GM19438 (cell line): ENCODE measurements around the gene ABLIM3.

Source experiments
- ATAC-seq: cut with Tn5 transposase; IDR thresholded peaks from one replicate; pipeline ENCODE4 v1.9.1; 2021; ENCODE audit warnings: low read depth; ENCODE audit not compliant: unreplicated experiment

The ABLIM3 gene

DNA sequence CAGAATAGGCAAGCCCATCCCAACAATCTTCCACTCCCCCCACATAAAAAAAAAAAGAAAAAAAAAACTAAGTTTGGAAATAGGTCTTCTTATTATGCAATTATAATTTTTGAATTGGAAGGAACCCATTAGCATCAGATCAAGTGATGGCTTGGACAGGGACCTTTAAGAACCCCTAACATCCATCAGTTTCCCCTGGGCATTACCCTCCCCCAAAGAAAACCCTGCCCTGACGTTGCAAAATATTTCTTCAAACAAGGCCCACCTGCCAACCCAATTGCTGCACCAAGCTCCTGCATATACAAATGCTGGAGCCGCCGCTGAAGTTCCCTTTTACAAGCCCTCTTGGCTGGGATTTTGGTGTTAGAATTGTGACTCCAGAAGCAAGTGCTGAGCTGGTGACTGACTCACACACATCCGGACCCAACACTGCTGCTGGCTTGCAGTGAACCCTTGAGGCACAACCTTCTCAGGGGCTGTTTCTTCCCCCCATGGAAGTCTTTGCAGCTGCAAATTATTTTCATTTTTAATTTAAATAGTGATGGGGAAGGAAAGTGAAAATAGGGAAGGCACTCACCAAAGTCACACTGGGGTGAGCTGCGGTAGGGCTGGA lies 74.3 kb downstream of the ABLIM3 start:
- ATAC-seq, result no peak

DNA sequence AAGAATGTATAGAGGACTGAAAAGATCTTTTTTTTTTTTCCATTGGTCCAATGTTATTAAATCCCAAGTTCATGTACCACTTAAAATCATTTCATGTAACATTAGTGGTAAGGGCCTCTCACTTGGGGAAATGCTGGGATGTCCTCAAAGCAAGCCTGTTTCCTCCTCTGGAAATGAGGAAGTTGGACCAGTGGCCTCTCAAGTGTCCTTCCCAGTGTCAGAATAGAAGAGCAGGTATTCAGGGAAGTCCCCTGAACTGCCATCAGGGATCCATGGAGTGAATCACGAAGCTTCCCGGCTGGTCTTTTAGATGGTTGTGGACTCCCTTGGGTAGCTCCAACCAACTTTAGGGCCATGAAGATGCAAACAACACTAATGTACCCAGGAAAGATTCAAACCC lies 75.2 kb downstream of the ABLIM3 start:
- no peak for ATAC-seq

DNA sequence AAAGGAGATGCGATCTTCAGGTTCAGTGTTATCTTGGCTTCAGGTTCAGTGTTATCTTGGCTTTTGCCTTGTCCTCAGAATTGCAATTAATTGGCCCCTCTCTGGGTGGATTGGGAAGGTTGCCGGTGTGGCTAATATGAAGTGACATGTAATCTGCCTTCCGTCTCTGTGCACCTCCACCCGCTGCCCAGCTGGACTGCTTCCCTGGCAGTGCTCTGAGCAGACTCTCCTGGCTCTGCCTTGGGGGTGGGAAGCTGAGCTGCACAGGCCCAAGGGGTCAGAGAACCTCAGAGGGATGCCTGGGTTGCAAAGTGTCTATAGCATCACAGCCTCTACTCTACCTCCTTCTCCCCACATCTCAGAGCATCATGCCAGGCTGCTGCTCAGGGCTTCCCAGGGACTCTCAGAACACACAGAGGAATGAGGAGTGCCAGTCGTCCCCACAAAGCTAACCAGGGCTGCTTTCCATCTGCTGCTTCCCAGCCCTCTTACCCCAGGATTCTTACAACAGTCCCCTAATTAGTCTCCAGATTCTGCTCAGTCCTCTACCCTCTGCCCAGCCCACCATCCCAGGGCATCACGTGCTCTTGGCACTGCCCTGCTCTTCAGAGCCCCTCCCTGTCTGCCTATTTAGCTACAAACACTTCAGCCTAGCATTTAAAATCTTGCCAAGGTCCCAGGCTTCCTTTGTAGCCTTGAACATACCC lies 76.0 kb downstream of the ABLIM3 start:
- ATAC-seq, result no peak

DNA sequence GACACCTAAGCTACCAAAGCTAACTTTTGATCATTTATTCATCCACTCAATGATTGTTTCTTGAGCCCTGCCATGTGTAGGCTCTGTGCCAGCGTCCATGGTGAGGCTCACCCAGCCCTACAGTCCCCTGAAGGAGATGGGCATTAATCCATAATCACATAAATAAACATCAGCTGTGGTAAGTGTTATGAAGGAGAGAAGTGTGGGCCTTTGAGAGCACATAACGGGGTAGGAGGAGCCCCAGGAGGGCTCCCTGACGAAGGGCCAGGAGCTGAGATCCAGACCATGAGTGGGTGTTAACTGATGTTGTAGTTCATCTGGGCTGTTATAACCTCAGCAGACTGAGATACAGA lies 76.5 kb downstream of the ABLIM3 start:
- ATAC-seq, result no peak

DNA sequence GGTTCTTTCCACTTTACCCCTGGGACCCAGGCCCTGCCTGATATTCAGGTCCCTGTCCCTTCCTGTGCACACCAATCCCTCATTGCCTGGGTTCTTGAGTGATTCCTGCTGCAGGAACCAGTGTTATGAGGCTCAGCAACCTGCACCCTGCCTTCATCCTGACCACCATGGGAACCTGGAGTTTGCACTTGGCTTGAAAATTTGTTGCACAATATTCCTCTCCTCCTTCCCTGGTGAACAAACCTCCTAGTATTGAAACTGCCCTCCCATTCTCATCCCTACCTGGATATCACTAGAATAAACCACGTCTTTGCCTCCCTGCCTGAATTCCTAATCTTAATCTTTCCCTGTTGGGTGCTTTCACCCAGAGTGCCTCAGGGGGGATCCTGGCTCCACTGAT lies 78.3 kb downstream of the ABLIM3 start:
- ATAC-seq, result no peak

DNA sequence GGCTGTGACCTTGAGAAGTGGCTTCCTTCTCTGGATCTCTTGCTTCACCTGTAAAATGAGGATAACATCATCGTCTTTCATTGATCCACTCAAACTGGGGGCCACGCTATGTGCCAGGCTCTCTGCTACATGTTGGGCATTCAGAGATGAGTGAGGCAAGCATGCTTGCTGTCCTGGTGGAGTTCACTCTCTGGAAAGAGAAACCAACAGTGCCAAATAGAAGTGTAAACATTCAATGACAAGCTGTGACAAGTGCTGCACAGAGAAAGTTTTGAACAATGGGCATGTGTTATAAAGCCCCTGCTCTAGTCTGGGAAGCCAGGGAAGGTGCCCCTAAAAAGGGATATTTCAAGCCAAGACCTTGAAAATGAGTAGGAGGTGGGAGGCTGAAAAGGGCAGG lies 79.5 kb downstream of the ABLIM3 start:
- no peak for ATAC-seq

DNA sequence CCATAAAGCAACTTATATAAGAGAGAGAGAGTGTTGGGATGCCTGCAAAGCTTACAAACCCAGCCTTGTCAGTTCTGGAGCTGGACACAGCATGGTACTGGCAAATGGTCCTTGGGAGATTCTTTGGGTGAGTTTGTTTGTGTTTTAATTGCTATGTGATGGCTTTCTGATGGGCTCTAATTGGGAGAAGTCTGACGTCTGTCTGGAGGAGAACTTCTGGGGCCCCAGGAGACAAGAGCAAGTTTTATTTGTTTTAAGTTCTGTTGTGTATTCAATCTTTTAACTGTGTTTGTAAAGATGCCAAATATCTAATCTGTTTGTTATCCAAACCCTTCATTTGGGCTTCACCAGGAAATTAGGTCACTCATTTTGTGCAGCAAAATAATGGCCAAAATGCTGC lies 80.0 kb downstream of the ABLIM3 start:
- no peak for ATAC-seq

DNA sequence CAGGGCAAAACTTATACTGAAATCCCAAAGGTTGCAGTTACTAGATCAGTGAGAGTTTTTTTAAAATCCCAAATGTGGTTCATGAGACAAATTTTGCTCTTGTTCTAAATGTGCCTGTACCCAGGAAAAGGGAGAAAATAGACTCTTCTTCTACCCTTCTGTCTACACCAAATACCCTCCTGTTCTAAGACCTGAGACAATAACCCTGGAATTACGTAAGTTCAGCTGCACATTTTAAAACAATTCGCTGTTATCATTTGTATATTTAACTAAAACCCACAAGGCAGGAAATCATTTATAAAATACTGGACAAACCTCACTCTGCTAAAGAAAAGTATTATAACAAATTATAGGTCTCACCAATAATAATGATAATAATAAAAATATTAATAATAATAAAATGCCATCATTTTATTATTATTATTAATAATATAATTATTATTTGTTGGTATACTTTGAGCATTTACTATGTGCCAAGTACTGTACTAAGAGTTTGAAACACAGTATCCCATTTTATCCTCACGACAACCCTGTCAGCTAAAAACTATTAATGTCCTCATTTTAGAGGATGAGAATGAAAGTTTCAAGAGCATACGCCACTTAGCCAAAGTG lies 80.5 kb downstream of the ABLIM3 start:
- no peak for ATAC-seq

DNA sequence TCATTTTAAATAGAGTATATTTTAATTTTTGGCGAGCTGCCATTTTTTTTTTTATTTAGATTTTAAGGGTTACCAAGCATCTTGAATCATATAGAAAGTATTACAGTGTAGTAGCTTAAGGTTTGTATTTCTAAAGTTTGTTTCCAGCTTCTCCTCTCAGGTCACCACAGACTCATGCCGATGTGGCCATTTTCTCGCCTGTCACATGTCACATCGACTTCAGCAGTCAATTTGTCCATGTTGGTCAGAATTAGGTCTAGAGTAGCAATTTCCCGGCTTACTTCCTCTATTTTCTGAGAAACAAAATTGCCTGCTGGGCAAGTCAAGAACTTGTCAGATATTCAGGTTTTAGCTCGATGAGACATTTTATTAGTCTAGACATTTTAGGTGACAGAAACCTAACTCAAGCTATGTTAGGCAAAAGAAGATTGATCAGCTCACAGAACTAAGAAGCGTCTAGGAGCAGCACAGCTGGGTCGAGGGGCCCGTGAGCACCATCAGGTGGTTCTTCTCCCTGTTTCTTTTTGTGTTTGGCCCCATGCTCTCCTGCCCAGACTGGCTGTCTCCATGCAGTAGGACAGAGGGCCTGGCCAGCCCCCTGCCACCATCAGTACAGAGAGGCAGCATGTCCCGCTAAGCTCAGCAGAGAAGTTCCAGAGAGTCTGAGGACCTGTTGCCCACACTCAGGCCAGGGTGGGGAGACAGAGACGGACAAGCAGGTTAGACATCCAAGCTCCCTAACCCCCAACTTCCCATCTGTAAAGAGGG lies 82.0 kb downstream of the ABLIM3 start:
- no peak for ATAC-seq

DNA sequence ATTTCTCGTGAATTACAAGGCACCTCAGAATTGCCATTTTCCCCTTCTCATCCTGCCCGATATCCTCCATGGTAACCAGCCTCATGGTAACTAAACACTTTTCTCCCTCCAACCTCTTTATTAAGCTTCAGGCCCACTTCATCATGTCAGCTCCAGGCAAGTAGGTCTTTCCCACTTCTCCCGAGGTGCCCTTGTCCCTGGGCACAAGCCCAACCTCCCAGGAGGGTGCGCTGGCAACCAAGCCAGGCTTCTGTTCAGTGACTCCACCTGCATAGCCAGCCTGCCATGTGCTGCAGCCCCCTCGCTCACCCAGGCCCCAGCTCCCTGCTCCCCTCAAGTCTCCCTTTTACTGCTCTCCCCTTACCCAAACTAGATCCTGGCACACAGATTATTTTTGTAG lies 83.0 kb downstream of the ABLIM3 start:
- no peak for ATAC-seq

DNA sequence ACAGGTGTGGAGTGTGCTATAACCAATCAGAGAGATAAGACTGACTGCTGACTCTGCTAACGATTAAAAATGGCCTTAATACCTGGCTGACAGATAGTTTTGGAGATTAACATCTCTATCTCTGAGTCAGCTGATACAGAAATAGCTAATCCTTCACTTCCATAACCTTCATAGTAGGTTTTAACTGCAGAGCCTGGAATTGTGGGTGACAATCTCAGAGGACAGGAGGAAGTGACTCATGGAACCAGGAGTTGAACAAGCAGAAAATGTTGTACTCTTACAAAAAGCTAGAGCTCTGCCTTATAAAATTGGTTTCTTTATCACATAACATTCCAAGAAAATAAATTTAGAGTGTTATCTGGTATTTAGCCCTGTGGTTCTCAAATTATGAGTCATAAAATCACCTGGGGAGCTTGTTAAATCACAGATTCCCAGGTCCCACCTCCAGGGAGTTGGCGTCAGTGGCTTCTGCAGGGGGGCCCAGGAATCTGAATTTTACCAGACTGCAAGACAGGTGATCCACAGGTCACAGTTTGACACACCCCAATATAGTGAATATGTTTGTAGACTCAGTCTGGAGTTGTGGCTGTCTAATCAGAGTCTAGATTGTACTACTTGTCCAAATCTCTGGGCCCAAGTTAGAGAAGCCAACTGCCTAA lies 86.0 kb downstream of the ABLIM3 start:
- ATAC-seq, result no peak

DNA sequence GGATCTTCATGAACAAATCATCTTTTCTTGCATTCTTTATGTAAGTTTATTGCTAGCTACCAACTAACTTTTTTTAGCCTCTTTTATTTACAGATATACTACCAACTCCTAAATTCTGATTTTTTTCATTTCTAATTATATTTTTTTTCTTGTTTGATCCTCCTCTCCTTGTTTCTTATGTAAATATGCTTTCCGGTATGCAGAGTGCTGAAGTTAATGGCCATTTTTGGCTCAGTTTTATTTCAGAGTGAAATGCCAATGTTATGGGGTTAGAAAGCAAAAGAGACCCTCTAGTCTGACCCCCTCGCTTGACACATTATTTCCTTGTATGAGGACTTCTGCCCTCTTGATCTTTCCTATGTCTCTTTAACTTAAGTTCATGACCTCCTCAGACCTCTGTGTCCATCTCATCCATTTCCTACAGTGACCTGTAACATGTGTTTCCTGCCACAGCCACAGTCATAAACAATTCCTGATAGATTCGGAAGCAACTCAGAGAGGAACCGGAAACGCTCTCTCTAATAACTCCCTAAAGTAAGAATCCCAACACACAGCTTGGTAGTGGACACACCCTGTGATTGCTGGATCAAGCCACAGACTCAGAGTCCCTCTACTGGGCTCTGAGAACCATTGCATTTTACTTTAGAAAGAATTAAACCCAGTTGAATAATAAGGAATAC lies 87.5 kb downstream of the ABLIM3 start:
- no peak for ATAC-seq

DNA sequence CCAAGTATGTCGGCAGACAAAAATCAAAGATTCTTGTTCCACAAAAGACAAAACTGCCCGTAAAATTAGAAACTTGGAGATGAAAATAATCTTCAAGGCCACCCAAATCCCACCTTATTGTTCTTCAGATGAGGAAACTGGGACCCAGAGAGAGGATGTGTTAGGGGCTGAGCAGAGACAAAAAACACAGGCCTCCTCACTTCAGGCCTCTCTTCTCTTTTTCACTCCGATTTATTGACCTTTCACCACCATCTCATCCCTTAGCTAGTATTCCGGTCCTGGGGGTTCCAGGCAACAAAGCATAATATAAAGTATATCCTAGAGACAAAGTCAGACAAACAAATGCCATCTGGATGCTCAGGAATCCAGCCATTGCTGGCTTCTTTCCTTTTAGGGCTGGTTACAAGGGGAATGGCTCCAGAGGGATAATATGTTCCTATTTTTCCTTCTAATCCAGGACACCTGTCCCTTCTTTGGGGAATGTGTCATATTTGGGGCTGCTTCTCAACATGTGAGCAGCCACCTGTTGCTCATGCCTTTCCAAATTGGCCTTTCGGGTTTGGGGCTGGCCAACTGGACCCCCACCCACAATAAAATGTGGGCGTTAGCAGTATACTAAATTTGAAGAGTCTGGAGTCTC lies 88.1 kb downstream of the ABLIM3 start:
- no peak for ATAC-seq

DNA sequence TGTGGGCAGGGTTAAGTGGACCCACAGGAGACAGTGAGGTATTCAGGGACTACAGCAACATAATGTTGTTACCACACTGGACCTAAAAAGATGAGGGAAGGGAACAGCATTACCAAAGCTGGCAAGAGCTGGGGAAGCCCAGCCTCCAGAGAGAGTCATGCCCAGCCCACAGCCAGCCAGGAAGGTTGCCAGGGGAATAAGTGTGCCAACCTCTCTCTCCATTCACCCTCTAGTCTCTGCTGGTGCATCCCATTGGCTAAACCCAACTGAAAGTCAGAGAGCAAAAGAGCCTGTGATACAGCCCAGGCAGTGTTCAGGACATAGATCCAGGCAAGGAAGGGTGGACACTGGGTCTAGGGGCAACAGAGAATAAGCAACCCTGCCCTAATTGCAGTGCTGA lies 94.5 kb downstream of the ABLIM3 start:
- ATAC-seq, result no peak

DNA sequence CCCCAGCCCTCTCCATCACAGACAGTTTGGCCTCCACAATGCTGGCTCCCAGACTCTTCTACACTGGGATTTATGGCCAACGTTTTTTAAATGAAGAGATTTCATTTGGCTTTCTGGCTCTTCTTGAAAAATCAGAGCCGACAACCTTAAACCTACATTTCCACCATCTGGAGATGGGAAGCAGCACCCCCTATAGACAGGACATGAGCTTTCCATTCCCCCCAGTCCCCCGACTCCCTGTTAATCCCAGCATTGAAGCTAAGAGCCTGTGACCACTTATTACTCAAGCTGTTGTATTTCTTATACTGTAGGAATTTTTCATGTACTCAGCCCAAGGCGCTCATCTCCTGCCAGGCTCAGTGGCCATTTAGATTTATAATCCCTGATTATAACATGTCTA lies 96.4 kb downstream of the ABLIM3 start:
- no peak for ATAC-seq

DNA sequence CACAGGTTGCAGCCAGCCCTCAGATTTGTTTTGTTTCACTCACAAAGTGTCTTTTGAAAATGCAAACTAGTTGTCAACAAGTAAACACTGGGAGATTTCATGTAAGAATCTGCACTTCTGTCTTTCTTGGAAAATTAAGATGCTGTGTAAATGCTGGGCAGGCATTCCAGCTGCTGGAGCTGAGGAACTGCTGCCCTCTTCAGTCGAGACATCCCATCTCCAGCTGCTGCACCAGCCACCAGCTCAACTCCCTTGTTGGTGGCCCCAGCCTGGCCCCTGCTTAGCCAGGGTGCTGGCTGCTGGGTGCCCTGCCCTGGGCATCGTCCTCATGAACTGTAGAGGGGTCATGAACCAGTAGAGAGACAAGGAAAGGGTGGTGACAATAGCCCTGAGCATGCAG lies 97.2 kb downstream of the ABLIM3 start:
- ATAC-seq, result no peak

DNA sequence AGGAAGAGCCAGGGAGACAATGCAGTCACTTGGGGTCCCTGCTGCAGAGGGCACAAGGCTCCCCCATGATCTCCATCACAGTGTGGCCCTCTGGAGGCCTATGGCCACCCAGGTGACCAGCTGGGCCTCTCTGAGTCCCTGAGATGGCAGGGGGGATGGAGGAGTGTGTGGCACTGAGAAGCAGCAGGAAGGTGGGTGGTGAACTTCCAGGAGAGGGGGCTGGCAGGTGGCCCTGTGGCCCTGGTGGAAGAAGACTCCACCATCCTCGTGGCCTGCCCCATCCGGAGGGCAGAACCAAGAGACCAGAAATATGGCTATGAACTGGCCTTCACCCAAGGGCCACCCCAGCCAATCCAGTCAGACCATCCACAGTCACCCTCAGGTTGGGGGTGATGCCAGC lies 98.6 kb downstream of the ABLIM3 start:
- no peak for ATAC-seq

DNA sequence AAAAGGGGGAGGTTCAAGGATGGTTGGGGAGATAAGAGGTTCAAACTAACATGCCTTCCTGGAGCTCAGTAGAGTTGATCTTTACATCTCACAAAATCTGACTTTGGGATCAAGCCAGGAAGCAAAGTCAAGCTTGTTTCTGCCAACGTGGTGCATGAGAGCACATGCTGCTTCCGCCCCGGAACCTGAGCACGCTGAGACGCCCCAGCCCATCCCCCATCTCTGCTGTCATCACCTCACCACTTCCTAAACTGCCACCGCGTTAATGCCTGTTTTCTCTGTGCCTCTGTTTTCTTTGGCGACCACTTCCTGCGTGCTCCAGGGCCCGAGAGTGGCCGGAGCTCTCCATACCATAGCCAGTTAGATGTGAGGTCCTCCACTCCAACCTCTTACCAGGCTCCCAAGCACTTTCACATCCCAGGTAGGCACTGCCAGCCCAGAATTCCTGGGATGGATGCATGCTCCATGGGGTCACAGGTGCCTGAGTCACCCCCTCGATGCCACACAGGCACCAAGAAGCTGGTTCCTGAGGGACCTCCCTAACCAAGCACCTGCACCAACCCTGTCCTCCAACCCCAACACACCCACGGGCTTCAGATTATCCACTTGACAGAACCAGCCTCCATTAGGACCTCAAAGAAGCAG lies 99.2 kb downstream of the ABLIM3 start:
- ATAC-seq, result peak; percentile 73

DNA sequence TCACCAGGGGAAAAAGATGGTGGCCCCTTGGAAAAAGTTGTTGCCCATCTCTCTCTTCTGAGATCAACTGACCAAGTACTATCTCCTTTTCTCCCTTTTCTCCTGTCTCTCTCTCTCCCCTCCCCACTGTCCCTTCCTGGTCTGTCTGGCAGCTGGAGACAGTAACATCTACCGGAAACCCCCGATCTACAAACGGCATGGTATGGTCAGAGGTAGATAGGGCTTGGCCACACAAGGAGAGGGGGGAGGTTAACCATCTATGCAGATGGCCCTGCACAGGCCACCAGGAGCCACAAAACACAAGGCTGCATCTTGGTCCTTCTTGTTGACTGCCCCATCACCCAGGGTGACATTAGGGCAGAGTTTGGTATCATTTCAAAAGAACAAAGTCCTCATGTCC lies 101.0 kb downstream of the ABLIM3 start:
- ATAC-seq, result no peak

DNA sequence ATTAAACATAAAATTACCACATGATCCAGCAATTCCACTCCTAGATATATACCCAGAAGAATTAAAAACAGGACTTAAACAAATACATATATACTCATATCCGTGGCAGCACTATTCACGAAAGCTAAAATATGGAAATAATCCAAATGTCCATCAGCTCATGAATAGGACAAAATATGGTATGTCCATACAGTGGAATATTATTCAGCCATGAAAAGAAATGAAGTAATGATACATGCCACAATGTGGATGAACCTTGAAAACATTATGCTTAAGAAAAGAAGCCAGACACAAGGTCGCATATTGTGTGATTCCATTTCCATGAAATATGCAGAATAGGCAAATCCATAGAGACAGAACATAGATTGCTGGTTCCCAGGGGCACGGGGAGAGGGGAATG lies 105.6 kb downstream of the ABLIM3 start:
- ATAC-seq, result no peak
